Ascending aorta (tissue), 2 donors: ENCODE data around the gene KCTD20. TPM values are rescaled to one million over a fixed set of nuclear protein-coding genes. Genes with fewer than 3 reads are reported as not detected.
A peak's percentile ranks its signal among the peaks of the same experiment; 100 is the strongest.

Source experiments
- DNase-seq, 2 donors: peaks; one replicate each; pipeline ENCODE4 v3.0.0-alpha.2; 2019; ENCODE audit warnings: low spot score in 2 of 2
- H3K27ac ChIP-seq, 2 donors: fragments of 200-600 bp; sonication (generic); one replicate each; pipeline ENCODE4 v1.5.1; 2016 to 2017; ENCODE audit warnings: mild to moderate bottlenecking in 1 of 2
- H3K27me3 ChIP-seq: fragments of 200-600 bp; sonication (generic); one replicate; pipeline ENCODE4 v1.5.1; 2017
- H3K36me3 ChIP-seq, 2 donors: fragments of 200-600 bp; sonication (generic); one replicate each; pipeline ENCODE4 v1.5.1; 2016
- H3K4me1 ChIP-seq, 2 donors: fragments of 200-600 bp; sonication (generic); one replicate each; pipeline ENCODE4 v1.5.1; 2016 to 2017; ENCODE audit warnings: mild to moderate bottlenecking in 1 of 2
- H3K4me3 ChIP-seq, 2 donors: fragments of 200-600 bp; sonication (generic); one replicate each; pipeline ENCODE4 v1.5.1; 2016 to 2017; ENCODE audit warnings: mild to moderate bottlenecking in 1 of 2
- H3K9me3 ChIP-seq, 2 donors: fragments of 200-600 bp; sonication (generic); one replicate each; pipeline ENCODE4 v1.5.1; 2016
- intact Hi-C: fragments of 100-400 bp; cut with DNase I; formaldehyde crosslinking; loops from one replicate; pipeline ENCODE4 v1.15.1; 2023
- total RNA-seq: library from RNA; depleted of rRNA; stranded (reverse); fragments of >200 nt; gene quantifications from one replicate; pipeline ENCODE4 v1.1.0, GENCODE V29; 2016
- TF ChIP-seq, protein P1 (sequence below), 3 experiments: fragments of 200-600 bp in 2 of 3; fragments of 450-650 bp in 1 of 3; sonication (generic) in 2 of 3; IDR thresholded peaks; one replicate each; pipeline ENCODE4 v1.5.1; 2016 to 2019; ENCODE audit warnings: antibody characterized with exemption in 3 of 3, mild to moderate bottlenecking in 1 of 3, moderate library complexity in 1 of 3

KCTD20 gene
- total RNA-seq, 1 donor from 2014 or later: 71.5 TPM

DNA sequence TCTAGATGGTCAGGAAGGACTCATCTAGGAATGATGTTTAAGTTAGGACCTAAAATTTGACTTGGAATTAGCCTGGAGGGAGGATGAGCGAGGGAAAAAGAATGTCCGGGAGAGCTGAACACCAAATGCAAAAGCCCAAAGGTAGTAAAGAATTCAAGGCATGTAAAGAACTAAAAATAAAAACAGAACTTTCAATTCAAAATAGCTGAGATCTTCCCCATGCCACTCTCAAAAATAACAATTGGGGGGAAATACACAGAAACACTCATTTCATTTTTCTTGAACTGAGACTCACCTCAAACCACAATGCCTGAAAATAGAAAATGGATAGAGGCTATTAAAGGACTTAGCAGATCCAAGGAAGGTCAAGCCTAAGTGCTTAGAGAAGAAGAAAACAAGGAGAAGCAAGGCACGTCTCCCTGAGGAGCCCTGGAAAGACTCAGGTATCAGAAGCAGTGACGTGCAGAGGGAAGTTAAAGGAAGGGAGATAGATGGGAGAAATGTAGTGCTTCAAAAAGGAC lies 10.6 kb upstream of the KCTD20 start:
- TF ChIP-seq, protein P1, sequence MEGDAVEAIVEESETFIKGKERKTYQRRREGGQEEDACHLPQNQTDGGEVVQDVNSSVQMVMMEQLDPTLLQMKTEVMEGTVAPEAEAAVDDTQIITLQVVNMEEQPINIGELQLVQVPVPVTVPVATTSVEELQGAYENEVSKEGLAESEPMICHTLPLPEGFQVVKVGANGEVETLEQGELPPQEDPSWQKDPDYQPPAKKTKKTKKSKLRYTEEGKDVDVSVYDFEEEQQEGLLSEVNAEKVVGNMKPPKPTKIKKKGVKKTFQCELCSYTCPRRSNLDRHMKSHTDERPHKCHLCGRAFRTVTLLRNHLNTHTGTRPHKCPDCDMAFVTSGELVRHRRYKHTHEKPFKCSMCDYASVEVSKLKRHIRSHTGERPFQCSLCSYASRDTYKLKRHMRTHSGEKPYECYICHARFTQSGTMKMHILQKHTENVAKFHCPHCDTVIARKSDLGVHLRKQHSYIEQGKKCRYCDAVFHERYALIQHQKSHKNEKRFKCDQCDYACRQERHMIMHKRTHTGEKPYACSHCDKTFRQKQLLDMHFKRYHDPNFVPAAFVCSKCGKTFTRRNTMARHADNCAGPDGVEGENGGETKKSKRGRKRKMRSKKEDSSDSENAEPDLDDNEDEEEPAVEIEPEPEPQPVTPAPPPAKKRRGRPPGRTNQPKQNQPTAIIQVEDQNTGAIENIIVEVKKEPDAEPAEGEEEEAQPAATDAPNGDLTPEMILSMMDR (IDR thresholded peaks at IDR 0.05): no peak
- intact Hi-C loops: no loop called here
- no peak for DNase-seq

DNA sequence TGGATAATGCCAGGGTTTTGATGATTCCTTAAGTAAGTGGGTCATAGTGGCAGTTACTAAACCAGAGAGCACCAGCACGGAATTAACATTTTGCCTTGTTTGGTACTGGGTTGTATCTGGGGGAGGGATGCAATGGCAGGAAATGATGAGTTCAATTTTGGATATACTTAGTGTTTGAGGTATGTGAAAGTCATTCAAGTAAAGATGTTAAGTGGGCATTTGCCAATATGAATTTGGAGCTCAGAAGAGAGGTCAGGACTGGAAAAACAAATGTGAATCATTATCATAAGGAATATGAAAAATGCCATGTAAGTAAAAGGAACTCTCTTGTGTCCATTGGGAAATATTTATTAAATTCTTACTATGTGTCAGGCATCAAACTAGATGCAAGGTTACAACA lies 6.3 kb upstream of the KCTD20 start:
- no peaks in the 10 kb centered on the region for H3K27me3 ChIP-seq
- no peak overlapping the region for H3K4me3 ChIP-seq
- TF ChIP-seq, protein P1 (IDR thresholded peaks at IDR 0.05): no peak
- no peaks in the 10 kb centered on the region for H3K9me3 ChIP-seq
- H3K27ac ChIP-seq: no peak overlapping the region
- intact Hi-C loops: no loop called here
- H3K4me1 ChIP-seq: peaks cover 0 to 2% of the 10 kb centered on the region in 2 donors
- H3K36me3 ChIP-seq: no peaks in the 10 kb centered on the region
- no peak for DNase-seq

More for the DNA sequence above, 10.6 kb upstream of the KCTD20 start:
- Histone ChIP-seq H3K27me3 (no peaks in the 10 kb centered on the region), H3K4me1 (no peaks in the 10 kb centered on the region), H3K36me3 (no peaks in the 10 kb centered on the region), H3K27ac (peak overlapping the region in 1 of 2 donors; percentile 29), H3K4me3 (no peak overlapping the region), H3K9me3 (no peaks in the 10 kb centered on the region)

DNA sequence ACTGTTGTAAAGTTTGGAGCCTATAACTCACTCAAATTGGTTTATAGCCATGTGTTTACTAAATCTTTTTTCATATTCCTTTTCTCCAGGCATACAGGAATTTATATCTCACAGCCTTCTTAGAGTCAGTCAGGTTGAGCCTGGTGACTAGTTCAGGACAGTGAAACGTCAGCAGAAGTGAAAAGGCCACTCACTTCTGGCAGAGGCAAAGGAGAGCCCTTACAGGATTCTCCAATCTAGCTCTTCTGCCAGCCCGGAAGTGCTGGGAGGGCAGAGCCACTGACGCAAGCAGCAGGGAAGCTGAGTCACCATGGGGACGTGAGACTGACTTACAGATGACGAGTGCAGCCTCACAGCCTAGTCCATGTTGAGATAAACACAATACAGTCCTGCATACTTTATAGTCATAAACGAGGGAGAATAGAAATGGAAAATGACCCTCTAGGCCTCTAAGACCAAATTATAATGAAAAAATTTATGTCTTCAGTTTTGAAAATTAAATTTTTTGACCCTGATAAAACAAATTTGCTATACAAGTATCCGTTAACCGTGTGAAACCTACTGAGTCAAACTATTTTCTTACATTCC lies 1.4 kb upstream of the KCTD20 start:
- no peaks in the 10 kb centered on the region for H3K9me3 ChIP-seq
- H3K4me3 ChIP-seq: no peak overlapping the region
- no peaks in the 10 kb centered on the region for H3K36me3 ChIP-seq
- H3K27ac ChIP-seq: peak overlapping the region; percentile 96 to 97
- peaks cover 0 to 21% of the 10 kb centered on the region in 2 donors for H3K4me1 ChIP-seq
- intact Hi-C loops: loop anchor here (5.0 kb wide), 1 partner anchor 54 kb away; the partner anchor contains the start of gene ETV7
- H3K27me3 ChIP-seq: no peaks in the 10 kb centered on the region
- DNase-seq: peak; percentile 92 to 99
- TF ChIP-seq, protein P1 (IDR thresholded peaks at IDR 0.05): no peak

DNA sequence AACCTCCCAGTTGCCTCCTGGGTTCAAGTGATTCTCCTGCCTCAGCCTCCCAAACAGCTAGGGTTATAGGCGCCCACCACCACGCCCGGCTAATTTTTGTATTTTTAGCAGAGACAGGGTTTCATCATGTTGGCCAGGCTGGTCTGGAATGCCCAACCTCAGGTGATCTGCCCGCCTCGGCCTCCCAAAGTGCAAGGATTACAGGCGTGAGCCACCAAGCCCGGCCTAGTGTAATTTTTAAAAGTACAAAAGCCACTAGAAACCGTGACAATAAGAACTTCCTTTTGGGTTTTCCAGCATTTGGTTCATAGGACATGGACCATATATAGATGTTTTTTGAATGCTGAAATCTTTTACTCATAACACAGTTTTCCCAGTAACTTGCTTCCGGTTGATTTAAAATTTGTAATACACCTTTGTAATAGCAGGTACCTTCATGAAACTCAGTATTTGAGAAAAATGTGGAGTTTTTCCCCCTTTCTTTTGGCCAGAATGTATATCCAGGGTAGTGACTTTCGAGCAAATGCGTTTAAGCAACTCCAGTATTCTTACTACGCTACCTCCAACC lies 613 bp upstream of the KCTD20 start:
- no peaks in the 10 kb centered on the region for H3K27me3 ChIP-seq
- H3K9me3 ChIP-seq: no peaks in the 10 kb centered on the region
- no peaks in the 10 kb centered on the region for H3K36me3 ChIP-seq
- H3K27ac ChIP-seq: peak overlapping the region; percentile 96 to 97
- intact Hi-C loops: loop anchor here (2.0 to 5.0 kb wide), 2 partner anchors 55 to 153 kb away; partner anchors contain the start of genes ETV7 and SRSF3
- TF ChIP-seq, protein P1 (IDR thresholded peaks at IDR 0.05): no peak
- H3K4me1 ChIP-seq: peaks cover 0 to 25% of the 10 kb centered on the region in 2 donors
- peak overlapping the region; percentile 88 to 92 for H3K4me3 ChIP-seq
- no peak for DNase-seq

DNA sequence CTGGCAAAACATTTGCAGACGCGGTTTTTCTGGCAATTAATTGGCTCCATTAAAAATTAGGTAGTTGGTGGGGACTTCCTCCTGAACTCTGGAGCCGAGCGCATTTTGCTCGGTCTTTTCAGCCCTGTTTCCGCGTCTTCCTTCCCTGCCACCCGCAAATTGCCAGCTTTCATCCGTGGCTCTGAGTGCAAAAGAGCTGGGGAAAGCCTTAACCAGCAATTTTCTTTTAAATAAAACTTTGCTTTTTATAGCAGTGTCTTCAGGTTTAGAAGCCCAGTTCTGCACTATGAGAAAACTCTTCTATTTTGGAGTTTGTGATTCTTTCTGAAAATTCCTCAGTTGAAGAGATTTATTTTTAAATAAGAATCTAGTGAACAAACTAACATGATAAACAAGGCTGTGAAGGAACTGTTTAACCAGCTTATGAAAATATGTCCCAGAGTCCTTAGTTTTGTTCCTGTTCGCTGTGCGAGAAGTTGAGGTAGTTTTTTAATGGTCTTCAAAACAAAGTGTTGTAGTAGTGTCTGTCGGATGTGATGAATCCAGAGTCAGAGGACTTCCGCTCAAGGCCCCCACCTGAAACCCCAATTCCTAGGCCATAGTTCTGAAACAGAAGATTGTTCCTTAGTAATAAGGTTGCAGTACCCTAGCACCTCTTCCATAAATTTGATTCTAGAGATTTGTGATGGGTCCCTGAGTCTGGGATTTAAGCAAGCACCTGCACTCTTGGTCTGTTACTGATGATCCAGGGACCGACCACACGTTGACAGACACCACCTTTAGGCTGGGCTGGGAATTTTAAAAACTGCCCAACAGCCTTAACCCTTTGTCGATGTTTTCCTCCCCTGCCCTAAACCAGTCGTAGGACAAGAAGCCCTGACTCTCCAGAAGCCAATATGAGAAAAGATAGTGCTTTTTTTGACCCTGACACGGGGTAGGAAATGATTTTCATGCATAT lies 950 bp downstream of the KCTD20 start:
- Histone ChIP-seq H3K36me3 (peaks cover 0 to 5% of the 10 kb centered on the region in 2 donors), H3K9me3 (no peaks in the 10 kb centered on the region), H3K27me3 (no peaks in the 10 kb centered on the region), H3K4me3 (peak overlapping the region; percentile 88 to 92), H3K4me1 (peaks cover 0 to 25% of the 10 kb centered on the region in 2 donors), H3K27ac (peak overlapping the region; percentile 96 to 97)
- intact Hi-C loops: loop anchor here (1.0 to 5.0 kb wide), 4 partner anchors 20 to 237 kb away; partner anchors contain the start of genes ETV7 and SRSF3
- DNase-seq: no peak
- TF ChIP-seq, protein P1 (IDR thresholded peaks at IDR 0.05): no peak
